Ovary (tissue), 3 donors: ENCODE data around the gene CCNJL.

Source experiments
- EP300 ChIP-seq: sonication (generic); formaldehyde crosslinking; IDR thresholded peaks from one replicate; pipeline ENCODE4 v1.6.1; 2017; ENCODE audit warnings: antibody characterized with exemption
- POLR2A ChIP-seq: fragments of 450-650 bp; IDR thresholded peaks from one replicate; pipeline ENCODE4 v1.6.1; 2017; ENCODE audit warnings: antibody characterized with exemption, mild to moderate bottlenecking, moderate library complexity
- TF ChIP-seq, protein P1 (sequence below), 3 donors: fragments of 450-650 bp in 2 of 3; fragments of 200-600 bp in 1 of 3; IDR thresholded peaks; one replicate each; pipeline versions ENCODE4 v1.5.1 to v1.8.0; 2016 to 2022; ENCODE audit warnings: antibody characterized with exemption in 3 of 3, mild to moderate bottlenecking in 1 of 3
- donor health status: DM: no; HTN: no; CAD: no.

DNA sequence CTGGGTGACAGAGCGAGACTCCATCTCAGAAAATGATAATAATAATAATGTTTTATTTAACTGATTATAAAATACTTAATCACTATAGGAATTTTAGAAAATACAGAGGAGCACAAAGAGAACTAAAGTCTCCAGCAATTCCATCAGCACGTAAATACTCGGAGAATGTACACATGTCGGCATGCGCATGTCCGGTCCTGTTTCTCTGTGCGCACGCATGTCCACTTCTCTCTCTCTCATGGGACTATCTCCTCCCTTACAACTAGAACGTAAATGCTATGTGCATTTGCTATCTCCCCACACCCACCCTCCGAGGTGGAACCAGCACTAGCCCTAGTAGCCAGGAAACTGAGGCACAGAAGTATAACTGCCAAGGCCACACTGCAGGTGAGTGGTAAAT, 19.0 kb downstream of the CCNJL start:
- TF ChIP-seq EP300 (no peak), POLR2A (no peak)
- TF ChIP-seq, protein P1, sequence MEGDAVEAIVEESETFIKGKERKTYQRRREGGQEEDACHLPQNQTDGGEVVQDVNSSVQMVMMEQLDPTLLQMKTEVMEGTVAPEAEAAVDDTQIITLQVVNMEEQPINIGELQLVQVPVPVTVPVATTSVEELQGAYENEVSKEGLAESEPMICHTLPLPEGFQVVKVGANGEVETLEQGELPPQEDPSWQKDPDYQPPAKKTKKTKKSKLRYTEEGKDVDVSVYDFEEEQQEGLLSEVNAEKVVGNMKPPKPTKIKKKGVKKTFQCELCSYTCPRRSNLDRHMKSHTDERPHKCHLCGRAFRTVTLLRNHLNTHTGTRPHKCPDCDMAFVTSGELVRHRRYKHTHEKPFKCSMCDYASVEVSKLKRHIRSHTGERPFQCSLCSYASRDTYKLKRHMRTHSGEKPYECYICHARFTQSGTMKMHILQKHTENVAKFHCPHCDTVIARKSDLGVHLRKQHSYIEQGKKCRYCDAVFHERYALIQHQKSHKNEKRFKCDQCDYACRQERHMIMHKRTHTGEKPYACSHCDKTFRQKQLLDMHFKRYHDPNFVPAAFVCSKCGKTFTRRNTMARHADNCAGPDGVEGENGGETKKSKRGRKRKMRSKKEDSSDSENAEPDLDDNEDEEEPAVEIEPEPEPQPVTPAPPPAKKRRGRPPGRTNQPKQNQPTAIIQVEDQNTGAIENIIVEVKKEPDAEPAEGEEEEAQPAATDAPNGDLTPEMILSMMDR (IDR thresholded peaks at IDR 0.05) = no peak
